Gastrocnemius medialis (tissue), 4 donors: ENCODE results near the gene DENND1A.
A peak's percentile ranks its signal among the peaks of the same experiment; 100 is the strongest.

Experiments used
- POLR2A ChIP-seq, 2 donors: fragments of 450-650 bp; IDR thresholded peaks; one replicate each; pipeline ENCODE4 v1.6.1; 2017; ENCODE audit warnings: antibody characterized with exemption in 2 of 2, mild to moderate bottlenecking in 2 of 2, moderate library complexity in 2 of 2
- TF ChIP-seq, protein P1 (sequence below), 5 experiments: fragments of 450-650 bp in 3 of 5; fragments of 200-600 bp in 2 of 5; sonication (generic) in 2 of 5; IDR thresholded peaks in 4 of 5; conservative IDR thresholded peaks in 1 of 5; 1 replicate in 4 of 5; 2 replicates in 1 of 5; pipeline ENCODE4 v1.5.1; 2016 to 2019; ENCODE audit warnings: antibody characterized with exemption in 5 of 5, mild to moderate bottlenecking in 3 of 5, moderate library complexity in 3 of 5

DNA sequence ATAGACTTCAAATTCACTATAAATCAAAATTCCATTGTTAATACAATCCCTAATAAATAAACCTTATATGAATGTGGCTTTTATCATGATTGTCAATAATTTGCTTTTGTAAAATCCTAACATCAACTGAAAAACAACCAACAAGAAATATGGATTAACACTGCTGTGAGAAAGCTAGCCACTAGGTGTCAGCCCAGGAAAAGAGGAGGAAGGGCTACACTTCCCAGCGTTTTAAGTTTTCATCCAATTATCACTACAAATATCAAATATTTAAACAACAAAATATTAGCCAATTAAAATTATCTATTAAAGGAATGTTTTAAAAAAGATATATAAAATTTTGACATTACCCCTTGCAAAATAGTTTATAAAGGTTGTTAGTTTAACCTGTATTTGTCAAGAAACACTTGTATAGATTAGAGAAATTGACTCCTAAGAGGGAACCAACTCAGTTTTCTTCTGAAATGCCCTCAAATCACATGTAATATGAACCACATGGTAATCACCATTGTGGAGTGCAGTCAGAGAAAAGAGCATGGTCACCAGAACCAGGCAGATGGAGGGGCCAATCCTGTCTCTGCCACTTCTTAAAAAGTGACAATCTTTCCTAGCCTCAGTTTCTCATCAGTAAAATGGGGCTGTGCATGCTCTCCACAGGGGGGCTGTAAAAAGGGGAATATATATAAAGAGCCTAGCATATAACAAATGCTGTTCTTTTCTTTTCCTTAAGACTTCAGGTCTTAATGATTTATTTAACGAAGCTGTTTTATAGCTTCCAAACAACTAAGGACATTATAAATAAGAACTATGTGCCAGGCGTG, 385.7 kb downstream of the DENND1A start:
- TF ChIP-seq POLR2A (IDR thresholded peaks at IDR 0.05) = no peak
- TF ChIP-seq, protein P1, sequence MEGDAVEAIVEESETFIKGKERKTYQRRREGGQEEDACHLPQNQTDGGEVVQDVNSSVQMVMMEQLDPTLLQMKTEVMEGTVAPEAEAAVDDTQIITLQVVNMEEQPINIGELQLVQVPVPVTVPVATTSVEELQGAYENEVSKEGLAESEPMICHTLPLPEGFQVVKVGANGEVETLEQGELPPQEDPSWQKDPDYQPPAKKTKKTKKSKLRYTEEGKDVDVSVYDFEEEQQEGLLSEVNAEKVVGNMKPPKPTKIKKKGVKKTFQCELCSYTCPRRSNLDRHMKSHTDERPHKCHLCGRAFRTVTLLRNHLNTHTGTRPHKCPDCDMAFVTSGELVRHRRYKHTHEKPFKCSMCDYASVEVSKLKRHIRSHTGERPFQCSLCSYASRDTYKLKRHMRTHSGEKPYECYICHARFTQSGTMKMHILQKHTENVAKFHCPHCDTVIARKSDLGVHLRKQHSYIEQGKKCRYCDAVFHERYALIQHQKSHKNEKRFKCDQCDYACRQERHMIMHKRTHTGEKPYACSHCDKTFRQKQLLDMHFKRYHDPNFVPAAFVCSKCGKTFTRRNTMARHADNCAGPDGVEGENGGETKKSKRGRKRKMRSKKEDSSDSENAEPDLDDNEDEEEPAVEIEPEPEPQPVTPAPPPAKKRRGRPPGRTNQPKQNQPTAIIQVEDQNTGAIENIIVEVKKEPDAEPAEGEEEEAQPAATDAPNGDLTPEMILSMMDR (IDR thresholded peaks at IDR 0.05 in 4 of 5, conservative IDR thresholded peaks at IDR 0.05 in 1 of 5) = peak; percentile 53 to 79 (median 70)
